GM04503 (cell line): Measurements from ENCODE around the gene THBS3.
"Not testable (repeated sequence)": the region's sequence is repeated elsewhere in the genome, so short reads cannot be mapped to it uniquely, and the experiment has no call there.

ENCODE experiments used
- DNase-seq: peaks from one replicate; pipeline ENCODE4 v3.0.0-alpha.2; 2012; ENCODE audit warnings: low read depth

Gene THBS3

DNA sequence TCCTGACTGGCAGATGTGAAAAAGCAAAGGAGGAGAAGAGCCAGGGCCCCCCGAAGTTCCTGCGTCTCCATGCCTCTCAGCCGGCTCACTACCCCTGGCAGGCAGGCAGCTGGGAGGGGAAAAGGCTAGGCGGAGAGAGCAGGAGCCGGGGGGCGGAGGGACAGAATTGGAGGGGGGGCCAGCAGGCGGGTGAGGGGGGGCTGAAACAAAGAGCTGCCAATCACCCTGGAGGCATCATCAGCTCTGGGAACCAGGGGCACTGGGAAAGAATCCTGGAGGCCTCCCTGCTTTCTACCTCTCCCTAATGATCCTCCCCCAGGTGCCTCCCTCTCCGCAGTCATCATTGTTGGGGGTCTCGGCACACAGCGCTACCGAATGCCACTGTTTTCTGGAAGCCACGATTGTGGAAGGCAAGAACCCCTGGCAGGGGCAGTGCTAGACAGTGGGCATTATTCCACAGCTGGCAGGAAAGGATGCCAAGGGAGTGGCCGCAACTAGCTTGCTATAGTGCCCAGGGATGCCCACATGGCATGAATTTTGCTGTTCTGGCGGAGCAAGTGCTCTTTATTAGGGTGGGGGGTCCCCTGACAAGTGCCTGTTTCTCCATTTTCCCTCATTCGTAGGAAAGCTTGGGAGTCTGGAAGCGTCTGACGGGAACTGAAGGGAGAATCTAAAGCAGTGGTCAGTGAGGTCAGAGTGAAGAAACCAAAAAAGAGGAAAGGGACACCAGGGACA, at the start of gene THBS3:
THBS3 (minus strand) TSS at position 92 of the 735 bp plus-strand sequence; CDS start at position 71, 21 bp downstream.
- no peak for DNase-seq

DNA sequence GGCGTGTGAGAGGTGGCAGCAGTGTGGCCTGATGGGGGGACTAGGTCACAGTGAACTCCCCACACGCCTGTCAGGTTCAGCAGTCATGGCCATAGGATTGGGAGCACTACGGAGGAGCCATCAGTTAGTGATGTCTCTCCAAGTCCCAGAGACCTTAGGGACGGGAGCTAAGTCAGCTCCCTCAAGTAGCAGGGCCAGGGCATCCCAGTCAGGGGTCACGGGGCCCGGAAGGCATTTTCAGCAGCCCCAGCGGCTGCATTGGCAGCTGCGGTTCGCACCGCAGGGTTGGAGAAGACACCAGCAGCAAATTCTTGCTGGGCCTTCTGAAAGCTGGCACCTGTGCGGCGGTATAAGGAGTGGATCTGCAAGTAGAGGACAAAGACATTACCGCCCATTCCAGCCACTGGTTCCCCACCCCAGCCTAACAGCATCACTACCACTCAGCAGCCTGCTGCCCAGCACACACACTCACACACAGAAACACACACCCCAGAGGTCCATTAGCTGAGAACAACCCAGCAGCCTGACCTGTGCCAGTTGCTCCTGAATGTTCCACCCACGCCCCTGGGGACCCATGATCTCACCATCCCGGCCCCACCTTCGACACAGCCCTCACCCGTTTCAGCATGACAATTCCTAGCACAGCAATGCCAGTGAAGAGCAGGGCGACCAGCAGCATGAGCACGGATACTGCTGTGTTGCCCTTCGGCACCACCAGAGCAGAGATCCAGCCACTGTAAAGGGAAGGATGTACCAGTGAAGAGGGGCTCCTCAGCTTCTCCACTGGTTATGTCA, 48.6 kb upstream of the THBS3 start:
- no peak for DNase-seq

DNA sequence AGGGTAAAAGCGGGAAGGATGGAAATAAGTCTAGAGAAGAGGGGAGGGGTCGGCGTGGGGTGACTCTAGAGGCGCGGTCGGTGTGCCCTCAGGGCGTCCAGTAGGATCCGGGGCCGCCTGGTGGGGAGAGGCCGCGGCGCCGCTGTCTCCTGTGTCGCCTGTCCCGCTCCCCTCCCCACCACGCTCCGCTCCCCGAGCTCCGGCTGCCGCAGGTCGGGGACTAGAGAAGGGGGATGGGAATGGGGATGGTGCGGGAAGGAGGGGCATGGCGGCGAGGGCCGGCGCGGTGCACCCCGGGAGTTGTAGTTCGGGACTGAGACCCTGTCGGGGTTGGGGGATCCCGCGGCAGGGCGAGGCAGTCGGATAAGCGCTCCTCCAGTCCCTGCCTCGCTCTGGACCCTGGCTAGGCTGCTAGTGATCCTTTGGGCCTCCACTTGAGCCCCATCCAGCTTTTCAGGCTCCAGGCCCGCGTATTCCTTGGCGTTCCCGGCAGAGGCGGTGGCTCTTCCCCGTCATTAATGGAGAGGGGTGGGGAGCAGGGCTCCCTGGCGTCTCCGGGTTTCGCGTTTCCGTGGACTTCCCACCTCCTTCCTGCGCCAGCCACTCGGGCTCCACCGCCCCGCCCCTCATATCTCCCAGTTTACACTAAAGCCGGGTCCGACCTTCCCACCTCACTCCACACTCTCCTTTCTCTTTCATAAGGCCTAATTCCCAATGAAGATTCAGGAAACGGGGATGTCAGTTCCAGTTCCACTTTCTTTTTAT, 47.7 kb upstream of the THBS3 start, which contains the start of gene ENTREP3:
ENTREP3 (minus strand) TSS at position 241 of the 765 bp plus-strand sequence. CDS start 606 bp downstream, outside the sequence.
- no peak for DNase-seq

GRCh38 chr1:155254714-155255242, 47.1 kb upstream of the THBS3 start:
- no peak for DNase-seq

DNA sequence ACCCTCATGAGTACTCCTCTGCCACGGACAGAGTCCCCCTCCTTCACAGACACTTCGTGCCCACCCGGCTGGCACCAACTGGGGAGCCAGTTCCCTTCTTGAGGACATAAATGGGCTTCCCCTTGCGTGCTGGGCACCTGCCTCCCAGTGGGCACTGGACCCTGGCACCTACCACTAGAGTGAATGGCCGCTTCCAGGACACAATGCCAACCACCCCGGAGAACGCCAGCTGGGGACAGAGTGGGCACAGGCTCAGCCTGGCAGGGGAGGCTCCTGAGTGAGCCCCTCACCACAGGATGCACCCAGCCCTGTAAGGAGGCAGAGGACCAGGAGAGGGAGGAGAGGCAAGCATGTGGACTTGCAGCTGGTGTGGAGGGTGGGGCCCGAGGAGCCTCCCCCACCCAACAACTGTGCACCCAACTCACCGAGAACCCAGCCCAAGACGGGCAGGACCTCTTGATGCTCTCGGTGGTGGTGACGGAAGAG, 46.6 kb upstream of the THBS3 start:
- no peak for DNase-seq

DNA sequence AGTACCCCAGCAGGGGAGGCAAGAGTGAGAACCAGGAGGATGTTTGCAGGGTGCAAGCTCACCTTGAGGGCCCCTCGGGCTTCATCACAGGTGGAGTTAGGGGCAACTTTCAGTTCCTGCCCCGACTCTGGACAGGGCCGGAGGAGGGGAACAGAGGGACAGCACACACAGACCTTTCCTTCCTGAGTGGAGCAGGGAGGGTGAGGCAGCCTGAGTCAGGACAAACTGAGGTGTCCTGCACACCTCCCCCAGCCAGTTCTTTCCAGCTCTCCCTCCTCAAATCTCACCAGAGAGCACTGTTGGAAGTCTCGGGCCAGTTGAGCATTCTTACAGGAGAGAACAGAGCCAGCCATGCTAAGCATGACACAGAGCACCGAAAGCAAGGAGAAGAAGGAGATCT, 46.1 kb upstream of the THBS3 start:
- DNase-seq: no peak

DNA sequence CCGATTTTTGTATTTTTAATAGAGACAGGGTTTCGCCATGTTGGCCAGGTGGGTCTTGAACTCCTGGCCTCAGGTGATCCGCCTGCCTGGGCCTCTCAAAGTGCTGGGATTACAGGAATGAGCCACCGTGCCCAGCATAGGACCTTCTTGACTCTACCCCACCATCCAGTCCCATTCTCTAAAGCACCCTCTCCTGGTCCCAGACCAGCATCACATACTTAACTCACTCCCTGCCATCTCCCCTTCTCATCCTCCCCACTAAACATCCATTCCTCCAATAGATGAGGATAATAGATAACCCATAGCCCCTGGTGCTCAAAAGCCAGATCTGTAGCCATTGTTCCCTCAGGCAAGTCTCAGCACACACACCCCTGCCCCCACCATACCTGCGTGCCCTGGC, 45.5 kb upstream of the THBS3 start:
- no peak for DNase-seq

- no peak for DNase-seq
These were observed 43.9 kb upstream of the THBS3 start for GRCh38 chr1:155251566-155251965.

GRCh38 chr1:155250633-155251449, 43.1 kb upstream of the THBS3 start:
- DNase-seq: no peak

DNA sequence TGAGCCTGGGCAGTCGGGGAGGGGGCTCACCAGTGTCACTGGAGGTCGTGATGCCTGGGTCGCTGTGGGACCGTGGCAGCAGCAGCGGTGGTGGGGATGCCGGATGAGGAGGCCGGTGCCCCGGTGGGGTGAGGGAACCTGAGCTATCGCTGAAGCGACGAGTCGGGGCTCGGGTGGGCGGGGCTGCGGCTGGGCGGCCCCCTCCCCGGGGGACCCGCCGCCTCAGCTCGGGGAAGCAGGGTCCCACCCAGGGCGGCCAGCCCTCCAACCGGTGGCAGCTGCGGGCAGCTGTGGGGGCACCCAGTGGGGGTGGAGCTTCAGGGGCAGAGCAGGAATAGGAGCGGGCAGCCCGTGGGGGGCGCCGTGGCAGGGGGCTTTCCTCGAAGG, 42.5 kb upstream of the THBS3 start:
- no peak for DNase-seq

DNA sequence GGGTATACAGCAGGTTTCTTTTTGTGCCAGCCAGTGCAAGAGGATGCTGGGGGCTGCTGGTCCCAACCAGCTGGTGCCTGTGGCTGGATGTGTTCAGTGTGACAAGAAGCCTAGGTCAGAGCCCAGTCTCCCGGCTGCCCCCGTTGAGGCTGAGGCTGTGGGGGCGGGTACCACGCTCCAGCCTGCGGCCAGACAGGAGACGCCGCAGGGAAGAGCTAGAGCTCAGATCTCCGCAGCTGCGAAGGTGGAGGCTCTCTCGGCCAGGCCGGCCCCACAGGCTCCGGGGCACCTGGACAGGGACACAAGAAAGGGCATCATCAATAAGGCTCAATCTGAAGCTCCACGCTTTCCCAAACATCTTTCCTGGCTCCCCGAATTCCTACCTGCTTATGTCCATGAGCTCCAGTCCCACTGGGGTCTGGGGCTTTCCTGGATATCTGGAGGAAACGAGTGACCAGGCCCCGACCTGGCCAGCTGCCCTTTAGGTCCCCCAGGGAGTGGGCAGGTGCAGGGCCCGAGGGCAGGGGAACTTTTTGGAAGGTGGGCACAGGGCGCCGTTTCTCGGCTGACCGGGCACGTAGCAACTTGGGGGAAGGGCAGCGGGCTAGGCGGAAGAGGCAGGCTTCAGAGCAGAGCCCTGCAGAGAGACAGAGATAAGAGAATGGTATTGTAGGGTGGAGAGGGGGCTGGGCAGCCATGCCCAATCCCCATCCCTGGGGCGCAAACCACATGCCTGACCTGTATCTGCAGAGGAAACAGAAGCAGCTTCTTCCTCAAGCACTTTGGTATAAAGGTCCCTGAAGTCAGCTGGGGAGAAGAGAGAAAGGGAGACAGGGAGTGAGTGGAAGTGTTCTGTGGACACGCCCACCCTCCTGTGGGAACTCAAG, 40.2 kb upstream of the THBS3 start:
- DNase-seq: no peak

GRCh38 chr1:155246796-155247195, 39.1 kb upstream of the THBS3 start:
- not testable (repeated sequence) for DNase-seq

- no peak for DNase-seq
These were observed 37.4 kb upstream of the THBS3 start for GRCh38 chr1:155245163-155245524.

DNA sequence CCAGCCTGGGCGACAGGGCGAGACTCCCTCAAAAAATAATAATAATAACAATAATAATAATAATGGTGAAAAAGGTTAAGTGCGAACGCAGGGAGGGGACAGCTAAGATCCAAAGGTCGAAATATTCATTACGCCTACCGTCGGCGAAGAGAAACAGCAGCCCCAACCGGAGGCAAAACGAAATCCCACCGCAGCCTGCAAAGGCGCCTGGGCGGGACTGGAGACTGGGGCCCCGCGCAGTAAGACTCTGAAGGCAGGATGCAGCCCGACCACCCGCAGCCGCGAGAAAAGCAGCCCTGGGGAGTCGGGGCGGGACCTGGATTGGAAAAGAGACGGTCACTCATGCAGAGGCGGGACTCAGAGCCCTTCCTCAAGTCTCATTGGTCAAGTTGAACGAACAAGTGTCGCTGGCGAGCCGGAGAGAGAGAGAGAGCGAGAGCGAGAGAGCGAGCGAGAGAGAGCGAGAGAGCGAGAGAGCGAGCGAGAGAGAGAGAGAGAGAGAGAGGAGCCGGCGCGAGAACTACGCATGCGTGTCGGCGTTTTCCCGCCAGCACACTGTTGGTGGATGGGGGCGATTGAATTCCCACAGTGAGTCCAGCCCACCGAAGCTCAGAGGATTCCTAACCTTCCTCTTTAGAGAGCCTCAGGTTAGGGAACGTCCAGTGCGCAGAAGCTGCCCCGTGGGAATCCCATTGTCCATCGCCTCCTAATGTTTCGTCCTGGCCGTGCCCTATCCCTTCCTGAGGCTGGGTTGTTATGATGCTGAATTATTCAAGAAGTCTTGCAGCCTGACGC, 36.9 kb upstream of the THBS3 start:
- DNase-seq: peak; percentile 95

DNA sequence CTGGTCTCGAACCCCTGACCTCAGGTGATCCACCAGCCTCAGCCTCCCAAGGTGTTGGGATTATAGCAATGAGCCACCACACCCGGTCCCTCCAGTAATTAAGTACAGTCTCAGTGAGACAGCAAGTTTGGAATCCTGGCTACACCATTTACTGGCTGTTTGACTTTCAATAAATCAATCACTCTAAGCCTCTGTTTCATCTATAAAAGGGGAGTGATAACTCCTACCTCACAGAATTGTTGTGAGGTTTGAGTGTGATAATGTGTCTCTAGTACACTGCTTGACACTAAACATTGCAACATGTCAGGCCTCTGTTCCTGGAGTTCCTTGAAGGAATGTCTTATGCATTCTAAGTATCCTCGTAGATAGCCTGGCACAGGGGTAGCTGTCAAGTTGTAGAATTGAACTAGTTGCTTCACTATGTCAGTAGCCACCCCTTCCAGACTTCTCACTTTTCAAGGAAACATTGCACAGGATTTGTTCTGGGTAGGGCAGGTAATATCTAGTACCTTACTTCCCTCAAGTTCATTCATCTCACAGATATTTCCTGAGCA, 35.2 kb upstream of the THBS3 start:
- DNase-seq: no peak

DNA sequence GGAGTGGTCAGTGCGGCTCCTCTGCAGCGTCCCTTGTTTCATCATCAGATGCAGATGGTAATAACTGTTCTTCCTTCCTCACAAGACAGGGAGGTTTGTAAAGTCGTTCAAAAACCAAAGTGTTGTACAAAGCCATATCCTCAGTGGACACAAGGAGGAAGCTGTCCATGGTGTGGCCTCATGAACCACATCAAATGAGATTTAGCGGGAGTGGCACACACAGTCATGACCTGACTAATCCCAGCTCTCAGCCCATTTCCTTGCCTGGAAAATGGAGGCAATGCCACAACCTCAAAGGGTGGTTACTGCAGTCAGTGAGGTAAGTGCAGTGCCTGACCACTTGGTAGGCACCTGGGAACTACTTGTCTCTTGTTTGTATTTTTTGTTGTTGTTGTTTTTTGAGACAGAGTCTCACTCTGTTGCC, 34.2 kb upstream of the THBS3 start:
- no peak for DNase-seq

GRCh38 chr1:155241069-155241679, 33.5 kb upstream of the THBS3 start:
- DNase-seq: no peak

DNA sequence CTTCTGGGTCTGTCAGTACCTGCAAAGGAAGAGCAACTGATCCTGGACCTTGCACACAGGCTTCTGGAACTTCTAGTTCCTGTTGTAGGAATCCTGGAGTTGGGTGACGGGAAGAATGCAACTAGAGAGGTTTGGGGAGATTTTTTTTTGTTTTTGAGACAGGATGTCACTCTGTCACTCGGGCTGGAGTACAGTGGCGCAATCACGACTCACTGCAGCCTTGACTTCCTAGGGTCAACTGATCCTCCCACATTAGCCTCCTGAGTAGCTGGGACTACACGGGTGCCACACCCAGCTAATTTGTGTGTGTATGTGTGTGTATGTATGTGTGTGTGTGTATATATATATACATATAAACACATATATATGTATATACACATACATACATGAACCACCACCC, 28.8 kb upstream of the THBS3 start:
- no peak for DNase-seq

DNA sequence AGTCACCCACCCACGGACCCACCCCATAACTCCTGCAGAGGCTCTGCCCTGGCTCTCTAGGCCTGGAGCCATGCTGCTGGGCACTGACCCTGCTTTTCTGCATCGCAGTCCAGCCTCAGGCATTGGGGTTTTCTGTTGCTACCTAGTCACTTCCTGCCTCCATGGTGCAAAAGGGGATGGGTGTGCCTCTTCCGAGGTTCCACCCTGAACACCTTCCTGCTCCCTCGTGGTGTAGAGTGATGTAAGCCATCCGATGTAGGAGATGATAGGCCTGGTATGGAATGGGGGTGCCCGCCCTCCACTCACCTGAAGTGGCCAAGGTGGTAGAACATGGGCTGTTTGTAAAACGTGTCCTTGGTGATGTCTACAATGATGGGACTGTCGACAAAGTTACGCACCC, 27.7 kb upstream of the THBS3 start:
- not testable (repeated sequence) for DNase-seq
